H1 (cell line): ENCODE results near the gene SLC16A6. TPM values are rescaled to one million over a fixed set of nuclear protein-coding genes. Genes with fewer than 3 reads are reported as not detected.

ENCODE experiments used
- CTCF ChIA-PET: fragments of 300-600 bp; sonication (Branson Sonifier 250); formaldehyde crosslinking; loops from one replicate; lab custom pipeline; 2021; ENCODE audit not compliant: partially characterized antibody; lab: Charles Lee
- POLR2A ChIA-PET: fragments of 300-600 bp; sonication (Branson Sonifier 250); formaldehyde crosslinking; loops from one replicate; lab custom pipeline; 2021; ENCODE audit warnings: inconsistent platforms; ENCODE audit not compliant: partially characterized antibody; lab: Charles Lee
- DNase-seq, 2 experiments: peaks; one replicate each; pipeline versions ENCODE4 v3.0.0 to v3.0.0-alpha.2; 2010 to 2022; ENCODE audit warnings: low spot score in 2 of 2, low read depth in 1 of 2, mixed read lengths in 1 of 2
- FAIRE-seq: peaks from 2 replicates; lab custom pipeline; 2011; peaks lifted over from hg19 to GRCh38; lab: Jason Lieb, UNC
- H2AFZ ChIP-seq: 2 replicates; pipeline ENCODE4 v1.8.1; 2012; ENCODE audit warnings: low read length, inconsistent platforms
- H2AK5ac ChIP-seq: 2 replicates; pipeline ENCODE4 v1.6.1; 2013; ENCODE audit warnings: low read depth, low read length
- H2BK120ac ChIP-seq: replicated peaks from 2 replicates; pipeline ENCODE3; 2013; ENCODE audit warnings: low read depth, low read length, inconsistent platforms
- H2BK12ac ChIP-seq: 2 replicates; pipeline ENCODE4 v1.6.1; 2013; ENCODE audit warnings: low read depth, low read length
- H2BK15ac ChIP-seq: 2 replicates; pipeline ENCODE4 v1.6.1; 2013; ENCODE audit warnings: low read length
- H2BK20ac ChIP-seq: 2 replicates; pipeline ENCODE4 v1.6.1; 2013; ENCODE audit warnings: low read length
- H2BK5ac ChIP-seq: 2 replicates; pipeline ENCODE4 v1.6.1; 2013; ENCODE audit warnings: low read depth, low read length
- H3K14ac ChIP-seq: 2 replicates; pipeline ENCODE4 v1.6.1; 2013; ENCODE audit warnings: inconsistent platforms; ENCODE audit not compliant: insufficient read length
- H3K18ac ChIP-seq: 2 replicates; pipeline ENCODE4 v1.6.1; 2013; ENCODE audit warnings: low read length; ENCODE audit errors: extremely low read depth
- H3K23ac ChIP-seq: 2 replicates; pipeline ENCODE4 v1.6.1; 2013; ENCODE audit warnings: inconsistent platforms; ENCODE audit not compliant: insufficient read length
- H3K23me2 ChIP-seq: 2 replicates; pipeline ENCODE4 v1.6.1; 2013; ENCODE audit warnings: low read depth, low read length
- H3K27ac ChIP-seq: 2 replicates; pipeline ENCODE4 v1.6.1; 2011; ENCODE audit warnings: low read depth, low read length, inconsistent platforms
- H3K27me3 ChIP-seq, 4 experiments: replicated peaks in 1 of 4; 1 replicate in 1 of 4; 2 replicates in 3 of 4; pipeline versions ENCODE4 v1.6.1 to v1.8.1; 2011 to 2013; ENCODE audit warnings: low read length in 3 of 4, mild to moderate bottlenecking in 3 of 4, inconsistent platforms in 2 of 4, mixed read lengths in 2 of 4, moderate library complexity in 1 of 4; ENCODE audit not compliant: control insufficient read depth in 3 of 4, insufficient read depth in 3 of 4; ENCODE audit errors: extremely low read depth in 1 of 4
- H3K36me3 ChIP-seq, 4 experiments: 2 replicates each; pipeline versions ENCODE4 v1.6.1 to v1.8.1; 2011 to 2013; ENCODE audit warnings: mild to moderate bottlenecking in 4 of 4, low read length in 3 of 4, moderate library complexity in 2 of 4, control low read depth in 1 of 4, inconsistent platforms in 1 of 4; ENCODE audit not compliant: insufficient read depth in 4 of 4, control insufficient read depth in 2 of 4
- H3K4ac ChIP-seq: replicated peaks from 2 replicates; pipeline ENCODE3; 2013; ENCODE audit warnings: low read length, low read depth, mixed read lengths, inconsistent platforms; ENCODE audit not compliant: insufficient read length
- H3K4me1 ChIP-seq, 4 experiments: replicated peaks in 1 of 4; 1 replicate in 1 of 4; 2 replicates in 3 of 4; pipeline versions ENCODE4 v1.6.1 to v1.8.1; 2011 to 2013; ENCODE audit warnings: low read length in 3 of 4, inconsistent platforms in 2 of 4, mixed read lengths in 1 of 4; ENCODE audit not compliant: insufficient read depth in 4 of 4, control insufficient read depth in 3 of 4
- H3K4me2 ChIP-seq, 2 experiments: 2 replicates each; pipeline versions ENCODE4 v1.6.1 to v1.8.1; 2011 to 2013; ENCODE audit warnings: low read depth in 2 of 2, low read length in 2 of 2, control low read depth in 1 of 2, inconsistent platforms in 1 of 2, mild to moderate bottlenecking in 1 of 2; ENCODE audit not compliant: insufficient read depth in 1 of 2
- H3K4me3 ChIP-seq, 4 experiments: fragments of 200-600, 300-600 bp in 1 of 4; sonication (generic), shearing (Covaris generic), sonication (Bioruptor Twin) in 1 of 4; 2 replicates each; pipeline versions ENCODE4 v1.5.1 to v1.8.1; 2011 to 2016; ENCODE audit warnings: low read length in 4 of 4, low read depth in 3 of 4, control low read depth in 2 of 4, inconsistent platforms in 2 of 4, mild to moderate bottlenecking in 2 of 4, mixed read lengths in 1 of 4, moderate library complexity in 1 of 4; ENCODE audit not compliant: insufficient read depth in 2 of 4; ENCODE audit errors: extremely low read depth in 1 of 4
- H3K56ac ChIP-seq: replicated peaks from 2 replicates; pipeline ENCODE3; 2013; ENCODE audit warnings: low read depth, mild to moderate bottlenecking, mixed read lengths, low read length, inconsistent platforms; ENCODE audit not compliant: insufficient read length
- H3K79me1 ChIP-seq: 2 replicates; pipeline ENCODE4 v1.6.1; 2013; ENCODE audit warnings: low read depth, low read length, control low read depth
- H3K79me2 ChIP-seq, 2 experiments: 2 replicates each; pipeline versions ENCODE4 v1.6.1 to v1.8.1; 2012 to 2013; ENCODE audit warnings: low read length in 2 of 2, mild to moderate bottlenecking in 2 of 2, inconsistent platforms in 1 of 2; ENCODE audit not compliant: insufficient read depth in 2 of 2, control insufficient read depth in 1 of 2
- H3K9ac ChIP-seq, 4 experiments: replicated peaks in 1 of 4; 1 replicate in 1 of 4; 2 replicates in 3 of 4; pipeline versions ENCODE4 v1.6.1 to v1.8.1; 2011 to 2013; ENCODE audit warnings: low read depth in 3 of 4, low read length in 3 of 4, control low read depth in 2 of 4, mild to moderate bottlenecking in 2 of 4, moderate library complexity in 2 of 4, inconsistent platforms in 1 of 4; ENCODE audit errors: extremely low read depth in 1 of 4
- H3K9me3 ChIP-seq, 2 experiments: 2 replicates each; pipeline versions ENCODE4 v1.6.1 to v1.8.1; 2012 to 2013; ENCODE audit warnings: mild to moderate bottlenecking in 2 of 2, moderate library complexity in 2 of 2, control low read depth in 1 of 2, inconsistent platforms in 1 of 2, low read depth in 1 of 2, low read length in 1 of 2, mixed read lengths in 1 of 2; ENCODE audit not compliant: insufficient read depth in 2 of 2
- H4K20me1 ChIP-seq, 2 experiments: replicated peaks in 1 of 2; 2 replicates each; pipeline versions ENCODE3 to v1.8.1; 2011 to 2013; ENCODE audit warnings: inconsistent platforms in 2 of 2, low read length in 2 of 2, mild to moderate bottlenecking in 1 of 2; ENCODE audit not compliant: insufficient read depth in 2 of 2, control insufficient read depth in 1 of 2
- H4K5ac ChIP-seq: 2 replicates; pipeline ENCODE4 v1.6.1; 2013; ENCODE audit warnings: low read length, low read depth, mixed read lengths, inconsistent platforms; ENCODE audit not compliant: insufficient read length
- H4K8ac ChIP-seq: 2 replicates; pipeline ENCODE4 v1.8.0; 2013; ENCODE audit warnings: mild to moderate bottlenecking, moderate library complexity, low read length, inconsistent platforms; ENCODE audit not compliant: insufficient read depth; ENCODE audit errors: extremely low read depth
- H4K91ac ChIP-seq: replicated peaks from 2 replicates; pipeline ENCODE3; 2013; ENCODE audit warnings: low read length, mixed read lengths, inconsistent platforms; ENCODE audit not compliant: insufficient read length
- HDAC6 ChIP-seq: IDR thresholded peaks from one replicate; pipeline ENCODE4 v1.7.1; 2012; ENCODE audit warnings: low read depth, mild to moderate bottlenecking, inconsistent platforms, low read length, moderate library complexity
- KDM1A ChIP-seq: fragments of 200-600, 300-600 bp; sonication (generic); IDR thresholded peaks from 2 replicates; pipeline ENCODE4 v1.7.1; 2016; ENCODE audit warnings: mild to moderate bottlenecking, low read length, borderline replicate concordance
- SP1 ChIP-seq: IDR thresholded peaks from 2 replicates; pipeline ENCODE4 v1.6.1; 2011; ENCODE audit warnings: low read depth, low read length
- SRF ChIP-seq: IDR thresholded peaks from 2 replicates; pipeline ENCODE4 v1.6.1; 2011; ENCODE audit warnings: mild to moderate bottlenecking, low read depth, low read length, moderate library complexity
- SUZ12 ChIP-seq: fragments of 200-600 bp; sonication (generic); IDR thresholded peaks from 2 replicates; pipeline ENCODE4 v1.6.1; 2012; ENCODE audit warnings: mild to moderate bottlenecking, inconsistent platforms, low read length, moderate library complexity, mixed read lengths
- TAF1 ChIP-seq: IDR thresholded peaks from 2 replicates; pipeline ENCODE4 v1.6.1; 2011; ENCODE audit warnings: mild to moderate bottlenecking, low read depth, low read length
- USF2 ChIP-seq: IDR thresholded peaks from 2 replicates; pipeline ENCODE4 v1.6.1; 2011; ENCODE audit warnings: low read length, improper control_type of control experiment
- WGBS, 2 experiments: shearing (Covaris generic) in 1 of 2; methylation state at CpG; one replicate each; pipeline versions ENCODE4 v1.1.6 to v1.1.7; 2013 to 2015; ENCODE audit warnings: low lambda C conversion rate in 2 of 2, mixed read lengths in 2 of 2, inconsistent platforms in 1 of 2, low coverage in 1 of 2, missing lambda C conversion rate in 1 of 2; ENCODE audit not compliant: insufficient replicate concordance in 2 of 2, insufficient coverage in 1 of 2, insufficient read length in 1 of 2; ENCODE audit errors: extremely low coverage in 1 of 2, missing lambda C conversion rate in 1 of 2; 5-methylcytosine and 5-hydroxymethylcytosine counted together
- polyA plus RNA-seq, 7 experiments: library from polyadenylated mRNA; depleted of rRNA in 3 of 7; stranded (reverse) in 5 of 7; unstranded in 2 of 7; fragments of >200 nt in 5 of 7; fragments of 200-250 nt in 2 of 7; gene quantifications; 1 replicate in 5 of 7; 2 replicates in 1 of 7; 4 replicates in 1 of 7; pipeline versions ENCODE4 v1.2.1 to v1.2.3, GENCODE V29; 2011 to 2013; ENCODE audit warnings: missing spikeins in 2 of 7, mixed read lengths in 2 of 7
- total RNA-seq: library from RNA; stranded (reverse); fragmentation: NEBNext Ultra II Directional; extraction: Animal tissue kit (Norgen Biotek cat#: 25700); gene quantifications from 2 replicates; pipeline ENCODE4 v1.2.1, GENCODE V29; 2021

Gene SLC16A6
- total and polyA plus RNA-seq, 2 of the 8 experiments (the other 6 are each of a cell fraction or from before 2014, with no cell fraction given): 0.17 to 0.22 TPM

DNA sequence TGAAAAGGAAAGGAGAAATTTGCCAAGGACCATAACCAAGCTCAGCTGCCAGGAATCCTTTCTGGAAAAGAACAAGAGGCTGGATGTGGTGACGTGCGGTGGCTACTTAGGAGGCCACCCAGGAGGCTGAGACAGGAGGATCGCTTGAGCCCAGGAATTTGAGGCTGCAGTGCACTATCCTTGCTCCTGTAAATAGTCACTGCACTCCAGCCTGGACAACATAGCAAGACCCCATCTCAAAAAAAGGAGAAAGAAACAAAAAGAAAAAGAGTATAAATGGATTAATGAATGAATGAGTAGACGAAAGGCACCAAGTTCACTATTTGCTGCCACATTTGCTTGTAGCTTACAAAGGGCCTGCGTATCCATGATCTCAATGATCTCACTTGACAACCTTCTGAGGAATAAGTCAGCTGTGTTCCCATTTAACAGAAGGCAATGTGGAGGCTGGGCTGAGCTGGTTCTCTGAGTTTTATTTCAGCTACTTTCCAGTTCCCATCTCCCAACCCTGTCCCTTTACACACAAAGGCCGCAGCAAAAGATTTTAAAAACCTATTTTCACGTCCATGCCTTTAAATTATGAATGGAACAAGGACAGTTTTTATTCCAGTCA is 30.1 kb upstream of the SLC16A6 start:
- Histone ChIP-seq H3K4me1 (peaks cover 0 to 7% (median 3%) of the 10 kb centered on the region in 4 experiments; a peak in 4 of 7 replicates), H3K14ac (no peak overlapping the region), H2BK12ac (no peak overlapping the region), H4K8ac (no peak overlapping the region), H2BK20ac (no peak overlapping the region), H3K23ac (no peak overlapping the region), H2BK5ac (no peak overlapping the region), H3K9me3 (peaks cover 0 to 4% of the 10 kb centered on the region in 2 experiments; a peak in 1 of 4 replicates), H2BK15ac (no peak overlapping the region), H3K27me3 (no peaks in the 10 kb centered on the region), H2BK120ac (no peak overlapping the region), H3K23me2 (no peaks in the 10 kb centered on the region), H3K79me2 (no peaks in the 10 kb centered on the region), H3K4ac (no peak overlapping the region), H4K91ac (no peak overlapping the region), H4K20me1 (no peaks in the 10 kb centered on the region), H3K36me3 (no peaks in the 10 kb centered on the region), H3K18ac (no peak overlapping the region), H2AFZ (no peak overlapping the region), H3K56ac (no peak overlapping the region), H4K5ac (no peak overlapping the region), H3K27ac (no peak overlapping the region), H3K79me1 (no peaks in the 10 kb centered on the region), H3K4me2 (no peak overlapping the region), H3K4me3 (no peak overlapping the region), H2AK5ac (no peak overlapping the region), H3K9ac (no peak overlapping the region)
- ChIA-PET POLR2A (no interaction called here), CTCF (interaction anchor here (0.8 to 2.7 kb wide), 3 partner anchors 10 to 78 kb away, joined by 3 to 13 read pairs (median 3); no protein-coding TSS in a partner anchor)
- WGBS, 2 experiments: 92% methylated on average over 7 of the region's 7 CpGs; no CpG with 5 or more reads in 1 of the 2 experiments
- FAIRE-seq: no peak
- TF ChIP-seq SUZ12: no peak
- no peak for TF ChIP-seq HDAC6
- no peak for TF ChIP-seq USF2
- no peak for TF ChIP-seq KDM1A
- TF ChIP-seq SP1: no peak
- TF ChIP-seq TAF1: no peak
- TF ChIP-seq SRF: no peak
- no peak for DNase-seq
